HEK293 (cell line): ENCODE measurements around the gene SAMD11.

Experiments
- KLF9 ChIP-seq: fragments of 450-650 bp; formaldehyde crosslinking; IDR thresholded peaks from 2 replicates; pipeline ENCODE4 v1.5.1; 2016; ENCODE audit warnings: missing biosample characterization, missing genetic modification characterization, low read depth
- PRDM1 ChIP-seq: fragments of 450-650 bp; formaldehyde crosslinking; IDR thresholded peaks from 2 replicates; pipeline ENCODE4; 2016; ENCODE audit warnings: missing biosample characterization, missing genetic modification characterization
- YY1 ChIP-seq: fragments of 450-650 bp; formaldehyde crosslinking; IDR thresholded peaks from 2 replicates; pipeline ENCODE4 v1.5.1; 2018; ENCODE audit warnings: missing biosample characterization, missing genetic modification characterization
- ZBTB1 ChIP-seq: fragments of 450-650 bp; formaldehyde crosslinking; IDR thresholded peaks from 2 replicates; pipeline ENCODE4 v1.5.1; 2016; ENCODE audit warnings: missing biosample characterization, missing genetic modification characterization
- ZBTB8A ChIP-seq: fragments of 450-650 bp; formaldehyde crosslinking; IDR thresholded peaks from 2 replicates; pipeline ENCODE4 v1.5.1; 2016; ENCODE audit warnings: missing biosample characterization, missing genetic modification characterization
- ZFP3 ChIP-seq: fragments of 450-650 bp; formaldehyde crosslinking; IDR thresholded peaks from 2 replicates; pipeline ENCODE4 v1.5.1; 2016; ENCODE audit warnings: low read depth, missing biosample characterization, missing genetic modification characterization
- ZNF140 ChIP-seq: fragments of 450-650 bp; formaldehyde crosslinking; IDR thresholded peaks from 2 replicates; pipeline ENCODE4 v1.5.1; 2016; ENCODE audit warnings: missing biosample characterization, missing genetic modification characterization
- ZNF792 ChIP-seq: fragments of 450-650 bp; formaldehyde crosslinking; IDR thresholded peaks from 2 replicates; pipeline ENCODE4 v1.5.1; 2016; ENCODE audit warnings: missing biosample characterization, missing genetic modification characterization
- TF ChIP-seq, protein P1 (sequence below): fragments of 450-650 bp; formaldehyde crosslinking; IDR thresholded peaks from 2 replicates; pipeline ENCODE4 v1.5.1; 2016; ENCODE audit warnings: missing biosample characterization, missing genetic modification characterization

DNA sequence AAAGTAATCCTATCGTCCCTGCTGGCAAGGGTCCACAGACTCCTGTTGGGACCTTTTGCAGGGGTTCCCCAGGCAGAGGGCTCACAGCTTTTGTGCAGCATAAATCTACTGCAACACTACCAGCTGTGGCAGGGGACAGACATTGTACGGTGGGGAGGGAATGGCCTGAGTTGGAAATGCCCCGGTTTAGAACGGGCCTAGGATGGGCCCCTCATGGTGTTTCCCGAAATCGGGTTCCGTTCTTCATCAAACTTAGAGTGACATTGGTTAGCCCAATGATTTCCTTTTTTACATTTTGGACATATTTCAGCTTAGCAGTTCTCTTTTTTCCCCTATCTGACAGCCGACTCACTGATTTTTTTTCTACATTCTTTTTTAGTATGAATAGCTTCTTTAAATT, 26.5 kb upstream of the SAMD11 start:
- TF ChIP-seq, protein P1, sequence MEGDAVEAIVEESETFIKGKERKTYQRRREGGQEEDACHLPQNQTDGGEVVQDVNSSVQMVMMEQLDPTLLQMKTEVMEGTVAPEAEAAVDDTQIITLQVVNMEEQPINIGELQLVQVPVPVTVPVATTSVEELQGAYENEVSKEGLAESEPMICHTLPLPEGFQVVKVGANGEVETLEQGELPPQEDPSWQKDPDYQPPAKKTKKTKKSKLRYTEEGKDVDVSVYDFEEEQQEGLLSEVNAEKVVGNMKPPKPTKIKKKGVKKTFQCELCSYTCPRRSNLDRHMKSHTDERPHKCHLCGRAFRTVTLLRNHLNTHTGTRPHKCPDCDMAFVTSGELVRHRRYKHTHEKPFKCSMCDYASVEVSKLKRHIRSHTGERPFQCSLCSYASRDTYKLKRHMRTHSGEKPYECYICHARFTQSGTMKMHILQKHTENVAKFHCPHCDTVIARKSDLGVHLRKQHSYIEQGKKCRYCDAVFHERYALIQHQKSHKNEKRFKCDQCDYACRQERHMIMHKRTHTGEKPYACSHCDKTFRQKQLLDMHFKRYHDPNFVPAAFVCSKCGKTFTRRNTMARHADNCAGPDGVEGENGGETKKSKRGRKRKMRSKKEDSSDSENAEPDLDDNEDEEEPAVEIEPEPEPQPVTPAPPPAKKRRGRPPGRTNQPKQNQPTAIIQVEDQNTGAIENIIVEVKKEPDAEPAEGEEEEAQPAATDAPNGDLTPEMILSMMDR (tag by site-specific recombination): no peak
- no peak for TF ChIP-seq ZBTB8A (tag by site-specific recombination)
- no peak for TF ChIP-seq ZBTB1
- no peak for TF ChIP-seq KLF9 (tag by site-specific recombination)
- TF ChIP-seq PRDM1 (tag by site-specific recombination): no peak
- no peak for TF ChIP-seq ZNF792 (tag by site-specific recombination)
- TF ChIP-seq ZNF140: no peak
- no peak for TF ChIP-seq ZFP3 (tag by site-specific recombination)
- no peak for TF ChIP-seq YY1 (tag by site-specific recombination)
